Measurements from ENCODE around the gene SLC27A2.
A peak's percentile ranks its signal among the peaks of the same experiment; 100 is the strongest.
"Not testable (repeated sequence)": the region's sequence is repeated elsewhere in the genome, so short reads cannot be mapped to it uniquely, and the experiment has no call there.

The SLC27A2 gene

DNA sequence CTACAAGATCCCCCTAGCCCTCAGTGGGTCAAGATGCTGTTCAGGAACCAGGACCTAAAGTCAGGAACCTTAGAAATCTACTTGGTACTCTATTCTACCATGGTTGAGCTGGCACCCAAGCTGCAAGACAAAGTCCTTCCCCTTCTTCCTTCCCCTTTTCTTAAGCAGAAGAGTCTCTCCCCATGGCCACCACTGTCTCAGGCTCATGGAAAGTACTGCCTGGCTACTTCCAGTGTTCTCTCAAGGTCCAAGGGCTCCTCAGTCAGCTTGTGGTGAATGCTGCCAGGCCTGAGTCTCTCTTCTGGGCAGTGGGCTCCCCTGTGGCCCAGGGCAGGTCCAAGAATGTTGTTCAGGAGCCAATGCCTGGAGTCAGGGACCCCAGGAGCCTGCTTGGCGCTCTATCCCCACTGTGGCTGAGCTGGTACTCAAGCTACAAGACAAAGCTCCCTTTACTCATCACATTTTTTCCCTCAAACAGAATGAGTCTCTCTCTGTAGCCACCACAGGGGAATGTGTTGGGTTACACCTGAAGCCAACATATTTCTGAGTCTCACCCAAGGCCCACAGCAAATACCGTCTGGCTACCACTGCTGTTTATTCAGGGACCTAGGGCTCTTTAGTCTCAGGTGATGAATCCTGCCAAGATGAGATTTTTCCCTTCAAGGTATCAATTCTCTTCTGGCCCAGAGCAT is 18.1 kb upstream of the SLC27A2 start:
- no peak for DNase-seq (ENCODE audit: low read depth)

DNA sequence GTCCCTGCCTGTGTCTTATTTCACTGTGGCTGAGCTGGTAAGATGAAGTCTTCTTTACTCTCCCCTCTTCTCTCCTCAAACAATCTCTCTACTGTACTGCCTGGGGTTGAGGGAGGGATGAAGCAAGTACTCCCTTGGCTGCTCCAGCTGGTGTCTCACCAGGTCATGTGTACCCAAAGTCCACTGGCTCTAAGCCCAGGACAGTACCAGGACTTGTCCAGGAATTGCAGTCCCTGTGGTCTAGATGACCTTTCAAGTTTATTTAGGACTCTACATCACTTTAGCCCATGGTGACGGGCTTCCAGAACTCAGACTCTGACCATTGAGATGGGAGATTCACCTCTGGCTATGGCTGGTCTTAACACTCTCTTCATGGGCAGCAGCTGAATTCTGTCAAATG is 17.5 kb upstream of the SLC27A2 start:
- no peak for DNase-seq (ENCODE audit: low read depth)

DNA sequence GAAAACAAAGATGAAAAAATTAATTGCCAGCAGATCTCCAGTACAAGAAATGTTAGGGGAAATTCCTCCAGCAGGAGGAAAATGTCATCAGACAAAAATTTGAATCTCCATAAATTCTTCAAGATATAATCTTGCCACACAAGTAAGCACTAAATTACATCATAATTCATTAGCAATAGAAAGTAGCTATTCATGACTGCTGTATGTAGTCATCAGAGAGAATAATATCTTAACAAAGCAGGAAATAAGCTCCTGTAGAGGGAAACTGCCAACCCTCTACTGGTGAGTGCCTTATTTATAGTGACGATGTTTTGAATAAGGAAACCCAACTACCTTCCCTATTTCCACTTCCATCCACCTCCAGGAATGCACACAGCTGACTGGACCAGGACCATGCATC is 15.8 kb upstream of the SLC27A2 start:
- no peak for DNase-seq (ENCODE audit: low read depth)

DNA sequence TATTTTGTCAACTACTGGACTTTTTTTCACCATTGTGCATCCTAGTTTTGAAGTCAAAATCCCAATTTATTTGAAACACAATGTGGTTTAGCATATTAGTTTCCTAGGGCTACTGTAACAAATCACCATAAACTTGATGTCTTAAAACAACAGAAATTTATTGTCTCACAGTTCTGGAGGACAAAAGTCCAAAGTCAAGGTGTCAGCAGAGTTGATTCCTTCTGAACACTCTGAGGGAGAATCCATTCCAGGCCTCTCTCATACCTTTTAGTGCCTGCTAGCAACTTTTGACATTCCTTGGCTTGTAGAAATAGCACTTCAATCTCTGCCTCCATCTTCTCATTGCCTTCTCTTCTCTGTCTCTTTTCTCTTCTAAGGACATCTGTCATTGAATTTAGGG is 14.9 kb upstream of the SLC27A2 start:
- no peak for DNase-seq (ENCODE audit: low read depth)

DNA sequence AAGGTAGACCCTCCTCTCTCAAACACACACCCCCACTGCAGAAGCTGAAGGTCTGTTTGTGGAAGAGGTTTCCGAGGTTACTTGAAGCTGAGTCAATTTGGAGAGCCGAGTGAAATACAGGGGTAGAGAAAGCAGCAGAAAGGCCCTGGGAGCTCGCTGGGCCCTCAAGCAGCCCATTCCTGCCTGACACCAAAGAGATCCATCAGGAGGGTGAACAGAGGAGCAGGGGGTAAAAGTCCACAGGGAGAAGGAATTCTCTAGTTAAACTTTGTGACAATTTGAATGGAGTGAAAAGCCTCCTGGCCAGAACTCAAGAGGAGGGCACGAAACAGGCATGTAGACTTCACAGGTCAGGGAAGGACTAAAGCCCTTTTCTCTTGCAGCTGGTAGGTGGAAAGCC is 13.6 kb upstream of the SLC27A2 start:
- no peak for DNase-seq (ENCODE audit: low read depth)

DNA sequence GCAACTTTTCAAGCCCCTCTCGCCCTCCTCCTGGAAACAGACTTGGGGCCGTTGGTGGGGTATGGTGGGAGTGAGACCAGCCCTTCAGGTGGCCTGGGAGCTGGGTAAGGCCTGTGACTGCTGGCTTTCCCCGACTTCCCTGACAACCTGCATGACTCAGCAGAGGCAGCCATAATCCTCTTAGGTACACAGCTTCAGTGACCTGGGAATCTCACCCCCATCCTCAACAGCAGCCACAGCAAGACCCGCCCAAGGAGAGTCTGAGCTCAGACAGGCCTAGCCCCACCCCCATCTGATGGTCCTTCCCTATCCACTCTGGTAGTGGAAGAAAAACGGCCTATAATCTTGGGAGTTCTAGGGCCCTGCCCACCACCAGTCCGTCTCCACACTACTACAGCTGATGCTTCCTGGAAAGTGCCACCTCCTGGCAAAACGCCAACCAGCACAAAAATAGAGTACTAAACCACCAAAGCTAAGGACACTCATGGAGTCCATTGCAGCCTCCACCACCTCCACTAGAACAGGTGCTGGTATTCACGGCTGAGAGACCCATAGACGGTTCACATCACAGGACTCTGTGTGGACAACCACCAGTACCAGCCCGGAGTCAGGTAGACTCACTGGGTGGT is 13.1 kb upstream of the SLC27A2 start:
- no peak for DNase-seq (ENCODE audit: low read depth)

DNA sequence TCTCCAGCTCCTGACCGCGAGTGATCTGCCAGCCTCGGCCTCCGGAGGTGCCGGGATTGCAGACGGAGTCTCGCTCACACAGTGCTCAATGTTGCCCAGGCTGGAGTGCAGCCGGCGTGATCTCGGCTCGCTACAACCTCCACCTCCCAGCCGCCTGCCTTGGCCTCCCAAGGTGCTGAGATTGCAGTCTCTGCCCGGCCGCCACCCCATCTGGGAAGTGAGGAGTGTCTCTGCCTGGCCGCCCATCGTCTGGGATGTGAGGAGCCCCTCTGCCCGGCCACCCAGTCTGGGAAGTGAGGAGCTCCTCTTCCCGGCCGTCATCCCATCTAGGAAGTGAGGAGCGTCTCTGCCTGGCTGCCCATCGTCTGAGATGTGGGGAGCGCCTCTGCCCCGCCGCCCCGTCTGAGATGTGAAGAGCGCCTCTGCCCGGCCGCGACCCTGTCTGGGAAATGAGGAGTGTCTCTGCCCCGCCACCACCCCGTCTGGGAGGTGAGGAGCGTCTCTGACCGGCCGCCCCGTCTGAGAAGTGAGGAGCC is 9.6 kb upstream of the SLC27A2 start:
- DNase-seq (ENCODE audit: low read depth): not testable (repeated sequence)

DNA sequence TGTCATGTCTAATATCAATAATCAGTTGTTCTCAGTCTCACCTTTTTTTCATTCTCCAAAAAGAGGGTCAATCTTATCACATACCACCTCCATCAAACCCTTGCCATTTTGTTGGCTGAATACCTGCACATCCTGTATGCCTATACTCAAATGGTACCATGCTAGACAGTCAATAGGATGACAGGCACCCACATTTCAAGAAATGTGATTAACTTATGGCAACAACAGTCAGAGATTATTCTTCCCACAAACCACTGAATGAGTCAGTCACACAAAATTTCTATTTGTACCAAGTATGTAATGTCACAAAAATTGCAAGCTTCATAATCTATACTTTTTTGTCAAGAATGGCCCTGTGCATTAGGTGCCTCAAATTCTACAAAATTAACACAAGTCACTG is 5.1 kb upstream of the SLC27A2 start:
- no peak for DNase-seq (ENCODE audit: low read depth)

DNA sequence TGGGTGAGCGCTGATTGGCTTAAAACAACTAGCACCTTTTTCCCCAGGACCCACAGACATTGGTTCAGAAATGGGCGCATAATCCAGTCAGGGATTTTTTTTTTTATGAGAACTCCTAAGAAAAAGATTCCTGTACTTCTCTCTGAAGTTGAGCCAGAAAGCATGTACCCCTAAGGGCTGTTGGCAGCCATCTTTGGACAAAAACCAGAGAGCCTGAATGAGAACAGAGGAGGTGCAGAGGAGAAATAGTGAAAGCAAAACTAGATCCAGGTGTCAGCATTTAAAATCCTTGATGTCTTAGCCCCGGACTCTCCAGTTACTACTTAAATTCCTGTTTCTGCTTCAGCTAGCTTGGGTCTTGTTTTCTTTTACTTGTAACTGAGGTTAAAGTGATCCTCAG is 1.9 kb upstream of the SLC27A2 start:
- no peak for DNase-seq (ENCODE audit: low read depth)

DNA sequence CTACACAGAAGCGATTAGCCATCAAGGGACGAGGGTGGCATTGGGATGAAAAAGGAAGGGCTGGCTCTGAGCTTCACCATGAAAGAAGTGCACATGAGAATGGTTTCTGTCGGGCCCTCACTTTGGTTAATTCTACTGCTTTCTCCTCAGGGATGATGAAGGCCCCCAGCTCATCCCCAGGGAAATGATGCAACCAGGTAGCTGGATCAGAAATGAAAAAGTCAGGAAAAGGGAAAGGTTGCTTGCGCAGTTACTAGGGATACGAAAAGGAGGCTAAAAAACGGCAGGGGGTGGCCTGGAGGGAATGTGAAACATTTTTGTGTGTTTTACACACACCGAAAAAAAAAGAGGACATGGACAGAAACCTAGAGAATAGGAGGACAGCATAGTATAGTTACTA is 1.4 kb upstream of the SLC27A2 start:
- DNase-seq (ENCODE audit: low read depth): no peak

DNA sequence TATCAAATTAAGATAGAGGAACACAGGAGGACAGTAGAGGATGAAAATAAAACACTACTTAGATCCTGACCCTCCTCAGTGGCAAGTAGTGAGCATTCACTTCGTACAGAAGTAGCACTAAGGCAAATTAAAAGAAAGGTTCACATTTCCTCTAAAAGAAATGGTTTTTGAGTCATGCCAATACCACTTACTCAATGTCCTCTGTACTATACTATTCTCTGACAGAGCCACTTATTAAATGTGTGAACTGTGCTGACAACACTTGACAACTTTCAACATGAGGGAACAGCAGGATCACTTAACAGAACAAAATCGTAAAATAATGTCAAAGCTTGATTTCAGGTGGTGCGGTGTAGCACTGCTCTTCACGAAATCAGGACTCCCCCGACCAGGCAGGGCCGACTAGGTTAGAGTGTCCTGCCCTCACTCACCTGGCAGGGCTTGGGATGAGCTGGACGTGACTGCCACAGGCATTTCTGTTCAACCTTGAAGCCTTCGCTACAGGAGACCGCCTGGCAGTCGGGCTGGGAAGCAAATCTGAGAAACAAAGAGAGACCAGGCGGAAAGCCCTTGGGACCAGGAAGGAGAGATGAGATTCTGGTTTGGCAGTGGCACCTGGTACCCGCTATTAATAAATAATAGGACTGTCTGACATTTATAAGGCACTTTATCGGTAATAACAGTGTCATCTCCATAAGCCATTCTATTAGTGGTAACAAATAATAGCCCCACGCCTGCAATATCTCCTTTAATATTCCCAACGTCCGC is 611 bp upstream of the SLC27A2 start:
- no peak for DNase-seq (ENCODE audit: low read depth)

DNA sequence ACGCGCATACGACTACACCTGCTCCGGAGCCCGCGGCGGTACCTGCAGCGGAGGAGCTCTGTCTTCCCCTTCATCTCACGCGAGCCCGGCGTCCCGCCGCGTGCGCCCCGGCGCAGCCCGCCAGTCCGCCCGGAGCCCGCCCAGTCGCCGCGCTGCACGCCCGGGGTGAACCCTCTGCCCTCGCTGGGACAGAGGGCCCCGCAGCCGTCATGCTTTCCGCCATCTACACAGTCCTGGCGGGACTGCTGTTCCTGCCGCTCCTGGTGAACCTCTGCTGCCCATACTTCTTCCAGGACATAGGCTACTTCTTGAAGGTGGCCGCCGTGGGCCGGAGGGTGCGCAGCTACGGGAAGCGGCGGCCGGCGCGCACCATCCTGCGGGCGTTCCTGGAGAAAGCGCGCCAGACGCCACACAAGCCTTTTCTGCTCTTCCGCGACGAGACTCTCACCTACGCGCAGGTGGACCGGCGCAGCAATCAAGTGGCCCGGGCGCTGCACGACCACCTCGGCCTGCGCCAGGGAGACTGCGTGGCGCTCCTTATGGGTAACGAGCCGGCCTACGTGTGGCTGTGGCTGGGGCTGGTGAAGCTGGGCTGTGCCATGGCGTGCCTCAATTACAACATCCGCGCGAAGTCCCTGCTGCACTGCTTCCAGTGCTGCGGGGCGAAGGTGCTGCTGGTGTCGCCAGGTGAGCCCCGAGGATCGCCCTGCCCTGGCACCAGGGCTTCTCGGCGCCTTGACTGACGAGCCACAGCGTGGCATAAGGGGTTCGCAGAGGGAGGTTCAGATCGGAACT is 420 bp downstream of the SLC27A2 start:
- peak; percentile 48 for DNase-seq (ENCODE audit: low read depth)

DNA sequence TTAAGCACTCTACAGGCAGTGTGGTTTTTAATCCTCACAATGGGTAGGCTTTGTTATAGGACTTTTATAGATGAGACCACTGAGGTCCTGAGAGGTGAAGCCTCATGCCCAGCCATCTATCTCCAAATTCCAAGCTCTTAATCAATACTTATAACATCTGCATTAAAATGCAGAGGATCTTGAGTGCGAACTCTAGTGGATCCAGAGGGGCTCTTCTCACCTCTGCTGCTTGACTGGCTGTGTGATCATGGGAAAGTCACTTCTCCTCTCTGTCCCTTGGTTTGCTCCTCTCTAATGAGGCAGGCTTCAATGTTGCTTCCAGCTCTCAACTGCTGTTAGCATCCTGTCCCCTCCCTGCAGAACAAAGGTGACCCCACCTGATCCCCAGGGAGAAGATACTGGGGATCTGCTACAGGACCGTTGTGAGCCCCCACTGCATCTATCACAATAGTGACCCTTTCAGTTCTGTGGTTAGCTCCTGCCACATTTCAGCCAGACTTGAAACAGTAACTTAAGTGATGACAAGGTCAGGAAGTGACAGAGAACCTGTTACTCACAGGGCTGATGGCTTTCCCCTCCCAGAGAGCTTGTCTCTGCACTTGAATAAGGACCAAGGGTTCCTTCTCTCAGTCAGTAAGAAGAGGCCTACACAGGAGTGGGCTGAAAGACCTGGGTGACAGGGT is 1.3 kb downstream of the SLC27A2 start:
- peak; percentile 9 for DNase-seq (ENCODE audit: low read depth)

DNA sequence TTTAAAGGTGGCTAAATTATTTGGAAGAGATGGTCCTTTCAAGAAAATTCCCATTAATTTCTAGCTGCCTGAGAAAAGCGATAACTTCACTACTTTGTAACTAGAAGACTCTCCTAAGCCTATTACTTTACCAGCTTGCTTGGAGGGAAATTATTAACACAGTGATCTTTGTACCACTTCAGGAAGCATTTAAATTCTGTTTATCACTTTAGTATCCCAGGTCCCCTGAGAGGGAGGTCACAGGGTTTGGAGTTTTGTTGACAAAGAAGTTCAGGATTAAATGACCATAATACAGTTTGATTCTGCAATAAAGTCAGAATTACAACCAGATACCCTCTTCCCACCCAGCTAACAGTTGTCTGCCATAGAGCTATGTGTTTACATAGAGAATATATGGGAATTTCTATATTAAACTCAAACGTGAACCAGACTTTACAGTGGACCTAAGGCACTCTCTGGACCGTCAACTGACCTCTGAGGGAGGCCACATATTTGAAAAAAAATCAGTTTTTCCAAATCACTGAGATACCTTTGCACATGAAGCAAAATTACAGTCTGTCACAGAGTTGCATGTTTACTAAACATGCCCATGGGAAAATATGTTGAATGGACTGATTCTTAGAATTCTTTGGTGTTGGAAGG is 3.0 kb downstream of the SLC27A2 start:
- no peak for DNase-seq (ENCODE audit: low read depth)

DNA sequence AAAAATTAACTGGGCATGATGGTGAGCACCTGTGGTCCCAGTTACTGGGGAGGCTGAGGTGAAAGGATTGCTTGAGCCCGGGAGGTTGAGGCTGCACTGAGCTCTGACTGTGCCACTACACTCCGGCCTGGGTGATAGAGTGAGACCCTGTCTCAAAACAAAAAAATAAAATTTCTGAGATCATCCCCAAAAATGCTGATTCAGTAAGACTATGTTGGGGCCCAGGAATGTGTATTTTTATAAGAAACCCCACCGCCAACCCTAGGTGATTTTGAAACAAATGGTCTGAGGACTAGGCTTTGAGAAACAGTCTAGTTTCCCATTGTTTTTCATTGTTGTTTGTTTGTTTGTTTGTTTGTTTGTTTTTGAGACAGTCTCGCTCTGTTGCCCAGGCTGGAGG is 4.1 kb downstream of the SLC27A2 start:
- DNase-seq (ENCODE audit: low read depth): no peak

DNA sequence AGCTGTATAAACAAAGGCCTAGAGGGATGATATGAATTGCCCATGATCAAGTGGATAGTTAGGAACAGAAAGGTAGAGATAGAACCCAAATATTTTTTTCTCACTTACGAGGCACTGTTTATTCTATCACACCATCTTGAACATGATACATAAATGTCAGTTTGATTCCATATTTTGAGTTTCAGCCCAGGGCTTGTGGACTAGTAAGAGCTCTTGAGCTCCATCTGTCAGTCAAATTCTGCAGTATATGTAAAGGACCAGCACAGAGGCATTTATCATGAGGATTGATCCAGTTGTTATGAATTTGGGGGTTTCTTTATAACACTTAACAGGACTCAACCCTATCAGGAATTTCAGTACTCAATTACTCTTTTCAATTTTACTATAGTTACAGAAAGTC is 4.8 kb downstream of the SLC27A2 start:
- no peak for DNase-seq (ENCODE audit: low read depth)

DNA sequence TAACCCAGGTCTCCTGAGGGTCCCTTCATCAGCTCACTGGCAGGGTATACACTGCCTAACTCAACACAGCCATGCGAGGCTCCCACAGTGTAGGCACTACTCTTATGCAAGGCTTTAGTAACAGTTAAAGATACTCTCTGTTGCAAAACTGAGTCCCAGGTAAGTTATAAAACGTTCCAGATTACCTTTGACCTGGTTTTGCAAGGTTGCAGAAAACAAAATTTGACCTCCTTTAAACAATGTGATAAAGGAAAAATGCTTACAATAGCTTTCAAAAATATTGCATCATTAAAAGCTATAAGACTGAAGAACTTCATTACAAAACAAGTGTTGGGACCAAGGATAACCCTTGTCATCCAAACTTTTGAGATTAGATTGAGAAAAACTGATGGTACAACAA is 5.5 kb downstream of the SLC27A2 start:
- no peak for DNase-seq (ENCODE audit: low read depth)

DNA sequence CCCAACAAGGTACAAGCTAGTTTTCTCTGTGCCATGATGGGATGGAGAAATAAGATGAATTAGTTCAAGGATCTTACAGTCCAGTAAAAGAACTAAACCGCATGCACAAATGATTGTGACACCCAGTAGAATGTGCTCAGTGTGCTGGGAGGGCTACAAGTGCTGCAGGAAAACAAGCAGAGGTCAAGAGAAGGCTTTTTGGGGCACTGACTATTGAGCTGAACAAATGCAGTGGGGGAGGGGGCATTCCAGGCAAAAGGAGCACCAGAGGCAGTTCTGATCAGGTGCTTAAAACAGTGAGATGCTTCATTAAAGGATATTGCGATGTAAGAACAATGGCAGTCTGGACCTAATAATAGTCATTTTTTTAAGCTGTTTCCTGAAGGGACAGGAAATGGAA is 6.0 kb downstream of the SLC27A2 start:
- DNase-seq (ENCODE audit: low read depth): no peak

DNA sequence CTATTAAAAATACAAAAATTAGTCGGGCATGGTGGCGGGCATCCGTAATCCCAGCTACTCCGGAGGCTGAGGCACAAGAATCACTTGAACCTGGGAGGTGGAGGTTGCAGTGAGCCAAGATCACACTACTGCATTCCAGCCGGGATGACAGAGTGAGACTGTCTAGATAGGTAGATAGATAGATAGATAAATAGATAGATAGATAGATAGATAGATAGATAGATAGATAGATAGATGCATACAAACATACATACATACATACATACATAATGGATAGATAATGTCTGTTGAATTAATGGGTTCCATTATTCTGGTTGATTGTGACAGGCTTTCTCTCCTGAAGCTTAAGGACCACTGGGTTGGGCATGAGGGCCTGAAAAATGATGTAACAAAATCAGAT is 6.8 kb downstream of the SLC27A2 start:
- not testable (repeated sequence) for DNase-seq (ENCODE audit: low read depth)

DNA sequence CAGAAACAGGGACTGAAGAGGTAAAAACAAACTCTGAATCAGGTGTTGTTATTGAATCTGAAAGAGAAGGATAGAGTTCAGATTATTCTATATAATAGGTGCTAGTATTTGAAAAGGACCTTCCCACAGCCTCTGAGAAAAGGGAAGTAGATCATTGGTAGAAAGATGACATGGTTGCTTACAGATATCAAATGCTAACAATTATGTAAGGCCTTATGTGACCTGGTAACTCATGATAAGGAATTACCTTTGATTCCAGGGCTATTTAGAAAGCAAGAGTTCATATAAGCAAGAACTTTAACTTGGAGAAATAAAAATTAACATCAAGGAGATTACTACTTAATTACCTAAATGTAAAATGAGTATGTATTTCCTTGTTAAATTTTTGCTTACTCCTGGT is 7.6 kb downstream of the SLC27A2 start:
- no peak for DNase-seq (ENCODE audit: low read depth)

DNA sequence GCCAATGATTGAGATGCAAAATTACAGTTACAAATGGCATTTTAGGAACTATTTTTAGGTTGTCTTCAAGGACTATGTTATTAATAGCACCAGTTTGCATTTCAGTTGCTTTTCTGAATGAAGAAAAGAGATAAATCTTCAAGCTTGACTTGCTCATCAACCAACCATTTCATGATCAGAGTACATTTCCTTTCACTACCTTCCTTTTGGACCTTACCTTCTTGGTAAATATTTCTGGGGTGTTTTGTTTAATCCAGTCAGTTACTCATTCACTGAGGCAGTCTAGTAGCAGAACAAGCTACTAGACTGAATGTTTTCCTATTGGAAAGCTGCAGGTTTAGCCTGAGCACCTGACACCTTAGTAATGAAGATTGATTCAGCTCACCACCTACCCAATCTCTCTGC is 8.2 kb downstream of the SLC27A2 start:
- DNase-seq (ENCODE audit: low read depth): no peak

Data from activated T-cell treated with anti-CD3 and anti-CD28 coated beads for 48 hours (primary cell).